T-helper 9 cell (primary cell): ENCODE results near the gene GMEB2.
"Not testable (repeated sequence)": the region's sequence is repeated elsewhere in the genome, so short reads cannot be mapped to it uniquely, and the experiment has no call there.

ENCODE experiments used
- DNase-seq: peaks from one replicate; pipeline ENCODE4 v3.0.0-alpha.2; 2020
- total RNA-seq, 2 donors: gene quantifications; one replicate each; lab custom pipeline; 2026; lab: John Stamatoyannopoulos, UW

GMEB2 gene
- 49.7 to 67.5 reads per million in 2 donors for total RNA-seq

GRCh38 chr20:63626424-63627128 lies at the start of gene GMEB2:
TSS of gene GMEB2 (minus strand) at chr20:63627101. CDS start at chr20:63619397, 7,704 bp downstream.
- DNase-seq: no peak

- DNase-seq: no peak
Observed at GRCh38 chr20:63675681-63676368, 48.9 kb upstream of the GMEB2 start.

GRCh38 chr20:63673951-63674350 lies 47.0 kb upstream of the GMEB2 start:
- DNase-seq: no peak

- DNase-seq: no peak
Observed at GRCh38 chr20:63672666-63673065, 45.8 kb upstream of the GMEB2 start.

GRCh38 chr20:63671695-63672094 lies 44.8 kb upstream of the GMEB2 start:
- not testable (repeated sequence) for DNase-seq

- no peak for DNase-seq
Observed at GRCh38 chr20:63668351-63668750, 41.5 kb upstream of the GMEB2 start.

GRCh38 chr20:63667858-63668257 lies 41.0 kb upstream of the GMEB2 start:
- no peak for DNase-seq

- no peak for DNase-seq
Observed at GRCh38 chr20:63665708-63666107, 38.8 kb upstream of the GMEB2 start.

- DNase-seq: no peak
Observed at GRCh38 chr20:63664861-63665594, 38.1 kb upstream of the GMEB2 start.

- DNase-seq: no peak
Observed at GRCh38 chr20:63664143-63664851, 37.4 kb upstream of the GMEB2 start.

GRCh38 chr20:63663332-63664066 lies 36.6 kb upstream of the GMEB2 start:
- no peak for DNase-seq

- no peak for DNase-seq
Observed at GRCh38 chr20:63662813-63663189, 35.9 kb upstream of the GMEB2 start.

GRCh38 chr20:63661959-63662812 lies 35.3 kb upstream of the GMEB2 start:
- no peak for DNase-seq

- DNase-seq: no peak
Observed at GRCh38 chr20:63661108-63661507, 34.2 kb upstream of the GMEB2 start.

GRCh38 chr20:63660622-63661021 lies 33.7 kb upstream of the GMEB2 start:
- no peak for DNase-seq

GRCh38 chr20:63660174-63660573 lies 33.3 kb upstream of the GMEB2 start:
- DNase-seq: not testable (repeated sequence)

- DNase-seq: no peak
Observed at GRCh38 chr20:63659370-63659769, 32.5 kb upstream of the GMEB2 start.

GRCh38 chr20:63658749-63659187 lies 31.9 kb upstream of the GMEB2 start:
- DNase-seq: no peak

GRCh38 chr20:63657937-63658748 lies 31.2 kb upstream of the GMEB2 start, which contains the start of gene RTEL1:
TSS of gene RTEL1 (plus strand) at chr20:63658312. CDS start at chr20:63659403, 1,091 bp downstream.
- peak; percentile 81 for DNase-seq
